Kidney epithelial cell (primary cell): Measurements from ENCODE around the gene DENND2D. TPM values are rescaled to one million over a fixed set of nuclear protein-coding genes. Genes with fewer than 3 reads are reported as not detected.

Experiments used
- DNase-seq: peaks from one replicate; pipeline ENCODE4 v3.0.0-alpha.2; 2010; ENCODE audit warnings: low read depth
- H3K27me3 ChIP-seq: 2 replicates; pipeline ENCODE4 v1.6.0; 2011; ENCODE audit warnings: low read length; ENCODE audit not compliant: control insufficient read depth, insufficient read depth
- H3K36me3 ChIP-seq: 2 replicates; pipeline ENCODE4 v1.5.1; 2011; ENCODE audit warnings: low read length; ENCODE audit not compliant: control insufficient read depth, insufficient read depth
- H3K4me3 ChIP-seq: 2 replicates; pipeline ENCODE4 v1.5.1; 2011; ENCODE audit warnings: low read depth, mild to moderate bottlenecking, control low read depth, low read length
- CTCF ChIP-seq: IDR thresholded peaks from 2 replicates; pipeline ENCODE4 v1.5.1; 2011; ENCODE audit warnings: mild to moderate bottlenecking, moderate library complexity, low read length, control low read depth, inconsistent platforms; ENCODE audit not compliant: insufficient read depth, poor library complexity, severe bottlenecking
- total RNA-seq: library from RNA; depleted of rRNA; stranded (reverse); fragments of >200 nt; gene quantifications from 2 replicates; pipeline ENCODE4 v1.2.3, GENCODE V29; 2015

The DENND2D gene
- total RNA-seq, 1 donor from 2014 or later: 13.2 TPM

- Histone ChIP-seq H3K27me3 (no peaks in the 10 kb centered on the region), H3K4me3 (no peak overlapping the region), H3K36me3 (no peaks in the 10 kb centered on the region)
- no peak for TF ChIP-seq CTCF
- DNase-seq: no peak
These were observed 1.6 kb downstream of the DENND2D start for GRCh38 chr1:111198836-111199235.

- no peaks in the 10 kb centered on the region for H3K27me3 ChIP-seq
- TF ChIP-seq CTCF: peak; percentile 29
- DNase-seq: no peak
- no peak overlapping the region for H3K4me3 ChIP-seq
- no peaks in the 10 kb centered on the region for H3K36me3 ChIP-seq
These were observed 2.7 kb downstream of the DENND2D start for GRCh38 chr1:111197598-111198284.

DNA sequence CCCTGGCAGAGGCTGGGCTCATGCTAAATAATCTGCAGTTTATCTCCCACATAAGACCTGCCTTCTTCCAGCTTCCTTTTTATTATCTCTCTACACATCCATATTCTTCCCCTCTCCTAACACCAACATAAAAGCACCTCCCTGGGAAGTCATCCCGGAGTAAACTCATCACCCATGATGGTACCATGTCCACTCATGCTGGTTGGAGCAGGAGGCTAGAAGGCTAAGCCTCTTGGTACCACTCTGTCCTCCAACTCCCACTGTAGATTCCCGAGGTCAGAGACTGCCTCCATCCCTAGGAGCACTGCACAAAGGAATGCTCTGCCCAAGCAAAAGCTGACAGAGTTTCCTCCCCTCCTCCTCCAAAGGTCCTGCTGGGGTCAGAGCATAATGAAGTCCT, 4.2 kb downstream of the DENND2D start:
- no peaks in the 10 kb centered on the region for H3K27me3 ChIP-seq
- no peak for DNase-seq

GRCh38 chr1:111195002-111195684, 5.3 kb downstream of the DENND2D start:
- DNase-seq: no peak
- Histone ChIP-seq H3K4me3 (no peak overlapping the region), H3K27me3 (no peaks in the 10 kb centered on the region), H3K36me3 (no peaks in the 10 kb centered on the region)
- no peak for TF ChIP-seq CTCF

More for the DNA sequence above, 4.2 kb downstream of the DENND2D start:
- TF ChIP-seq CTCF: no peak
- Histone ChIP-seq H3K36me3 (no peaks in the 10 kb centered on the region), H3K4me3 (no peak overlapping the region)

GRCh38 chr1:111193712-111194480, 6.5 kb downstream of the DENND2D start:
- no peak for DNase-seq
- Histone ChIP-seq H3K36me3 (no peaks in the 10 kb centered on the region), H3K27me3 (no peaks in the 10 kb centered on the region), H3K4me3 (no peak overlapping the region)
- no peak for TF ChIP-seq CTCF
